ENCODE measurements around the gene OPTC.

OPTC gene

DNA sequence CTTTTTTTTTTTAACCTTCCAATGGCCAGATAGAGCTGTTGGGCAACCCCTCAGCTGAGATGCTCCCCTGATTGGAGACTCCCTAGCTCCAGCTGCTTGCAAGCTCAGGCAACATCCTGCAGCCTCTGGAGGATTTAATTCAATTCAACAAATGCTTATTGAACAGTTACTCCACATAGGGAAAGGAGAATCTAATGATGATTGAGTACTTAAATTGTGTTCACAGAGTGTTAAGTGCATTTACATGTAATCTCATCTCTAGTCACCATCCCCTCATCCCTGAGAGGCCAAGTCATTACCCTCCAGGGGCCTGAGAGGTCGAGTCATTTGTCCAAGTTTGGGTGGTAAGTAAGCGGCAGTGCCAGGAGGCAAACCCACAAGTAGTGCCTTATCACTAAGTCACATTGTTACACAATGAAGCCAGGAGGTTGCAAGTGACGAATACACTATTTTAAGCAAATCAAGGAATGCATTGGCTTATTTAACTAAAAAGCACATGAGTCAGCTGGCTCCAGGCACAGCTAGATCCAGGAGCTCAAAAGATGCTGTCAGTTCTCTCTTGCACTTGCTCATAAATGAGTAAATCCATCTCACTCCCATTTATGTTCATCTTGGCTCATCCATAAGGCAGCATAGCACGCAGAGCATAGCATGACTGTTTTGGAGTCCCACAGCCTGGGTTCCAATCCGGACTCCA lies 64.3 kb downstream of the OPTC start:
- FAIRE-seq, result no peak
- TF ChIP-seq TAF1 (IDR thresholded peaks at IDR 0.05; ENCODE audit: borderline replicate concordance, low read depth, low read length) (no peak), POLR2AphosphoS5 (IDR thresholded peaks at IDR 0.05; ENCODE audit: low read depth, low read length) (no peak), POLR2A (IDR thresholded peaks at IDR 0.05; ENCODE audit: low read depth, low read length) (no peak)
- no peak for DNase-seq (ENCODE audit: insufficient read length)
